ENCODE measurements around the gene PTK7. TPM values are rescaled to one million over a fixed set of nuclear protein-coding genes. Genes with fewer than 3 reads are reported as not detected.

Gene PTK7
- total RNA-seq, 1 experiment from 2014 or later = 165 TPM

- H3K27ac Mint-ChIP-seq = no peak overlapping the region
- POLR2A ChIA-PET = no interaction called here
Observed at GRCh38 chr6:43036712-43037111, 39.4 kb upstream of the PTK7 start.

More at GRCh38 chr6:43036712-43037111, 39.4 kb upstream of the PTK7 start:
- Mint-ChIP-seq H3K4me3 (no peak overlapping the region), H3K27me3 (ENCODE audit: low read depth) (no peaks in the 10 kb centered on the region), H3K4me1 (no peaks in the 10 kb centered on the region), H3K36me3 (peaks cover 45% of the 10 kb centered on the region), H3K9me3 (no peaks in the 10 kb centered on the region)
- no peak for TF ChIP-seq CREM (CRISPR knock-in tag; IDR thresholded peaks at IDR 0.05)
- TF ChIP-seq ZNF396 (CRISPR knock-in tag; IDR thresholded peaks at IDR 0.05; ENCODE audit: borderline replicate concordance) = no peak
- no peak for TF ChIP-seq CTCF (IDR thresholded peaks at IDR 0.05)
- TF ChIP-seq JUN (CRISPR knock-in tag; IDR thresholded peaks at IDR 0.05) = no peak
- TF ChIP-seq OVOL2 (CRISPR knock-in tag; IDR thresholded peaks at IDR 0.05; ENCODE audit: borderline replicate concordance) = no peak
- no peak for TF ChIP-seq SMAD4 (CRISPR knock-in tag; IDR thresholded peaks at IDR 0.05)
- TF ChIP-seq USF1 (CRISPR knock-in tag; IDR thresholded peaks at IDR 0.05) = no peak
- TF ChIP-seq AFF4 (CRISPR knock-in tag; IDR thresholded peaks at IDR 0.05; ENCODE audit: borderline replicate concordance) = no peak
- TF ChIP-seq ATF3 (CRISPR knock-in tag; conservative IDR thresholded peaks at IDR 0.05) = no peak
- TF ChIP-seq E2F5 (CRISPR knock-in tag; IDR thresholded peaks at IDR 0.05) = no peak
- TF ChIP-seq ESRRA (CRISPR knock-in tag; IDR thresholded peaks at IDR 0.05; ENCODE audit: borderline replicate concordance) = no peak
- TF ChIP-seq ETV6 (CRISPR knock-in tag; IDR thresholded peaks at IDR 0.05) = no peak
- TF ChIP-seq CBFB (CRISPR knock-in tag; IDR thresholded peaks at IDR 0.05; ENCODE audit: low read depth) = no peak
- no peak for TF ChIP-seq RORB (CRISPR knock-in tag; IDR thresholded peaks at IDR 0.05)
- no peak for TF ChIP-seq ERG (CRISPR knock-in tag; IDR thresholded peaks at IDR 0.05)
- ATAC-seq = no peak
- no peak for DNase-seq (ENCODE audit: low spot score)
- CTCF ChIA-PET = no interaction called here

Data from WTC11 (cell line).